ENCODE data around the gene PCDHGA5. TPM values are rescaled to one million over a fixed set of nuclear protein-coding genes. Genes with fewer than 3 reads are reported as not detected.
"Not testable (repeated sequence)": the region's sequence is repeated elsewhere in the genome, so short reads cannot be mapped to it uniquely, and the experiment has no call there.

The PCDHGA5 gene
- total RNA-seq, 1 donor from 2014 or later = 0.72 TPM

DNA sequence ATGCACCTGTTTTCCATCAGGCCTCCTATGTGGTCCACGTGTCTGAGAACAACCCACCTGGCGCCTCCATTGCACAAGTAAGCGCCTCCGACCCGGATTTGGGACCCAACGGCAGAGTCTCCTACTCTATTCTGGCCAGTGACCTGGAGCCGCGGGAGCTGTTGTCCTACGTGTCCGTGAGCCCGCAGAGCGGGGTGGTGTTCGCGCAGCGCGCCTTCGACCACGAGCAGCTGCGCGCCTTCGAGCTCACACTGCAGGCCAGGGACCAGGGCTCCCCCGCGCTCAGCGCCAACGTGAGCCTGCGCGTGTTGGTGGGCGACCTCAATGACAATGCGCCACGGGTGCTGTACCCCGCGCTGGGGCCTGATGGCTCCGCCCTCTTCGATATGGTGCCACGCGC, 12.4 kb upstream of the PCDHGA5 start:
- ATAC-seq = no peak

GRCh38 chr5:141354900-141355469, 9.0 kb upstream of the PCDHGA5 start, which contains the start of gene PCDHGA4:
Gene PCDHGA4, plus strand, starts transcription at chr5:141355021. Its CDS starts 87 bp downstream, at chr5:141355108.
- no peak for ATAC-seq

DNA sequence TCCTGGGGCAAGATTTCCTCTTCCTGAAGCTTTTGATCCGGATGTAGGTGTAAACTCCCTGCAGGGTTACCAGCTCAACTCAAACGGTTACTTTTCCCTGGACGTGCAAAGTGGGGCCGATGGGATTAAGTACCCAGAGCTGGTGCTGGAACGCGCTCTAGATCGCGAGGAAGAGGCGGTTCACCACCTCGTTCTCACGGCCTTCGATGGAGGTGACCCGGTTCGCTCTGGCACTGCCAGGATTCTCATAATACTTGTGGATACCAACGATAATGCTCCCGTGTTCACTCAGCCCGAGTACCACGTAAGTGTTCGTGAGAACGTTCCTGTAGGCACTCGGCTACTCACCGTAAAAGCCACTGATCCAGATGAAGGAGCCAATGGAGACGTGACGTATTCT, 8.3 kb upstream of the PCDHGA5 start:
- ATAC-seq = no peak

DNA sequence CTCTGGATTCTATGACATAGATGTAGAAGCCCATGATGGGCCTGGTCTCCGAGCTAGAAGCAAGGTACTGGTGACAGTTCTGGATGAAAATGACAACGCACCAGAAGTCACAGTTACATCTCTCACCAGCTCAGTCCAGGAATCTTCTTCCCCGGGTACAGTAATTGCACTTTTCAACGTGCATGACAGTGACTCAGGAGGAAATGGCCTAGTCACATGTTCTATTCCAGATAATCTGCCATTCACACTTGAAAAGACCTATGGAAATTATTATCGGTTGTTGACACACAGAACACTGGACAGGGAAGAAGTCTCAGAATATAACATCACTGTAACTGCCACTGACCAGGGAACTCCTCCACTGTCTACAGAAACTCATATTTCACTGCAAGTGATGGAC, 7.8 kb upstream of the PCDHGA5 start:
- ATAC-seq = no peak

GRCh38 chr5:141356950-141357349, 7.0 kb upstream of the PCDHGA5 start:
- no peak for ATAC-seq

DNA sequence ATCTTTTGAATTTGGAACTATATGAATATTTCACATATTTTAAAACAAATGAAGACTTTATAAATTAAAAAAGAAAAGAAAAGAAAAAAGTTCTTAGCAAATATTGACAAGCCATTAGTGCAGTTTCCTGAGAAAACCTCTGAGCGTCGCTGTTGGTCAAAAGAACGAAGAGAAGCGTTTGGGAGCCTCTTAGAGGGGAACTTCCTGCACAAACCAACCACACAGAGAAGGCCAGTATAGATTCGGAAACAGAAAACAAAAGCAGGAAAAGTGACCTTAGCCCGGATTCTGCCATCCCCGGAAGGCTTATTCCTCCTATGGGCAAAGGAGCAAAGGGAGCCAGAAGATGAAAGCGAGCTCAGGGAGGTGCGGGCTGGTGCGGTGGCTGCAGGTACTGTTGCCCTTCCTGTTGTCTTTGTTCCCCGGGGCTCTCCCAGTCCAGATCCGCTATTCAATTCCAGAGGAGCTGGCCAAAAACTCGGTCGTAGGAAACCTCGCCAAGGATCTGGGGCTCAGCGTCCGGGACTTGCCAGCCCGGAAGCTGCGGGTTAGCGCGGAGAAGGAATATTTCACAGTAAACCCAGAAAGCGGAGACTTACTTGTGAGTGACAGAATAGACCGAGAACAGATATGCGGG, 4.1 kb upstream of the PCDHGA5 start, which contains the start of gene PCDHGB2:
Gene PCDHGB2 (plus strand): TSS at position 205 of the 637 bp plus-strand sequence. CDS start 142 bp downstream, at position 347.
- ATAC-seq = no peak

GRCh38 chr5:141360685-141361084, 3.3 kb upstream of the PCDHGA5 start:
- no peak for ATAC-seq

- no peak for ATAC-seq
Observed at GRCh38 chr5:141362719-141363118, 1.2 kb upstream of the PCDHGA5 start.

- ATAC-seq = no peak
Observed at GRCh38 chr5:141366016-141366896, 2.3 kb downstream of the PCDHGA5 start.

GRCh38 chr5:141369994-141370848, 6.3 kb downstream of the PCDHGA5 start, which contains the start of gene PCDHGB3:
Gene PCDHGB3, plus strand, starts transcription at chr5:141370242. Its CDS starts 153 bp downstream, at chr5:141370395.
- ATAC-seq = peak; percentile 62

- no peak for ATAC-seq
Observed at GRCh38 chr5:141371572-141372475, 7.9 kb downstream of the PCDHGA5 start.

DNA sequence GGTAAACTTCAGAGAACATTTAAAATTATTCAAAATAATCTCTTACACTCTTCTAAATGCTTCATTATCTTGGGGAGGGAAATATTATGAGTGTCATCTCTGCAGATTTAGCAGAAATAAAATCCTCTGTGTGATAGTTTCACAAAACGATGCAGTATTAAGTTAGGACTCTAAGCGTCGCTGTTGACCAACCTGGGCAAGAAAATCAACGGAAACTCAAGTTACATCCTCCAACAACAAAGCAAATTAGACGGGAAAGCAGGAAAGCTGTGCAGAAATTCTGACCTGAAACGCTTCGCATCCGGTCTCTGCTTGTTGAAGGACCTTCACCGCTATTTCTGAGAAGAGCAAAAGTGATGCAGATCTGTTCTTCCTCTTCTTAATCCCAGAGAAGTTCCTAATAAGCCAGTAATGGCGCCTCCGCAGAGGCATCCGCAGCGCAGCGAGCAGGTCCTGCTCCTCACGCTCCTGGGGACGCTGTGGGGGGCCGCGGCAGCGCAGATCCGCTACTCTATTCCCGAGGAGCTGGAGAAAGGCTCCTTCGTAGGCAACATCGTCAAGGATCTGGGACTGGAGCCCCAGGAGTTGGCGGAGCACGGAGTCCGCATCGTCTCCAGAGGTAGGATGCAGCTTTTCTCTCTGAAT, 9.8 kb downstream of the PCDHGA5 start, which contains the start of gene PCDHGA6:
Gene PCDHGA6 (plus strand): TSS at position 219 of the 645 bp plus-strand sequence. CDS start 193 bp downstream, at position 412.
- ATAC-seq = no peak

DNA sequence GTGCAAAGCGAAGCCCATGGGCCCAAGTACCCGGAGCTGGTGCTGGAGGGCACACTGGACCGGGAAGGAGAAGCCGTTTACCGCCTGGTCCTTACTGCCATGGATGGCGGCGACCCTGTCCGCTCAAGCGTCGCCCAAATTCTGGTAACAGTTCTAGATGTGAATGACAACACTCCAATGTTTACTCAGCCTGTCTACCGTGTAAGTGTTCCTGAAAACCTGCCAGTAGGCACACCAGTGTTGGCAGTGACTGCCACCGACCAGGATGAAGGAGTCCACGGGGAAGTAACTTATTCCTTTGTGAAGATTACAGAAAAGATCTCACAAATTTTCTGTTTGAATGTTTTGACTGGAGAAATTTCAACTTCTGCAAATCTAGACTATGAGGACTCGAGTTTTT, 10.7 kb downstream of the PCDHGA5 start:
- ATAC-seq = no peak

DNA sequence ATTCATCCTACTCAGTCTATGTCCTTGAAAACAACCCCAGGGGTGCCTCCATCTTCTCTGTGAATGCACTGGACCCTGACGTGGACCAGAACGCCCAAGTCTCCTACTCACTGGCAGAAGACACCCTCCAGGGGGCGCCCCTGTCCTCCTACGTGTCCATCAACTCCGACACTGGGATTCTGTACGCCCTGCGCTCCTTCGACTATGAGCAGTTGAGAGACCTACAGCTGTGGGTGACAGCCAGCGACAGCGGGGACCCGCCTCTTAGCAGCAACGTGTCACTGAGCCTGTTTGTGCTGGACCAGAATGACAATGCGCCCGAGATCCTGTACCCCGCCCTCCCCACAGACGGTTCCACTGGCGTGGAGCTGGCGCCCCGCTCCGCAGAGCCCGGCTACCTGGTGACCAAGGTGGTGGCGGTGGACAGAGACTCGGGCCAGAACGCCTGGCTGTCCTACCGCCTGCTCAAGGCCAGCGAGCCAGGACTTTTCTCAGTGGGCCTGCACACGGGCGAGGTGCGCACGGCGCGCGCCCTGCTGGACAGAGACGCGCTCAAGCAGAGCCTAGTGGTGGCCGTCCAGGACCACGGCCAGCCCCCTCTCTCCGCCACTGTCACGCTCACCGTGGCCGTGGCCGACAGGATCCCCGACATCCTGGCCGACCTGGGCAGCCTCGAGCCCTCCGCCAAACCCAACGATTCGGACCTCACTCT, 11.6 kb downstream of the PCDHGA5 start:
- not testable (repeated sequence) for ATAC-seq

- no peak for ATAC-seq
Observed at GRCh38 chr5:141382469-141383294, 18.7 kb downstream of the PCDHGA5 start, which contains the start of gene PCDHGA7. Gene PCDHGA7, plus strand, starts transcription at chr5:141382742. Its CDS starts 158 bp downstream, at chr5:141382900.

DNA sequence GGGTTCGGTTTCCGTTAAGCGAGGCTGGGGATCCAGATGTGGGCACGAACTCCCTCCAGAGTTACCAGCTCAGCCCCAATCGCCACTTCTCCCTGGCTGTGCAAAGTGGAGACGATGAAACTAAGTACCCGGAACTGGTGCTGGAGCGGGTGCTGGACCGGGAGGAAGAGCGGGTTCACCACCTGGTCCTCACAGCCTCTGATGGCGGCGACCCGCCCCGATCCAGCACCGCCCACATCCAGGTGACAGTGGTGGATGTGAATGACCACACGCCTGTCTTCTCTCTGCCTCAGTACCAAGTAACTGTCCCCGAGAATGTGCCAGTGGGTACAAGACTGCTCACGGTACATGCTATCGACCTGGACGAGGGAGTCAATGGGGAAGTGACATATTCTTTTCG, 19.4 kb downstream of the PCDHGA5 start:
- no peak for ATAC-seq

- no peak for ATAC-seq
Observed at GRCh38 chr5:141384471-141385267, 20.7 kb downstream of the PCDHGA5 start.
